Upper lobe of left lung (tissue), 6 donors: ENCODE measurements around the gene RASA3. TPM values are rescaled to one million over a fixed set of nuclear protein-coding genes. Genes with fewer than 3 reads are reported as not detected.
A peak's percentile ranks its signal among the peaks of the same experiment; 100 is the strongest.

ENCODE experiments used
- ATAC-seq, 2 donors: fragments of 200-7000 bp; cut with Tn5 transposase; one replicate each; pipeline ENCODE4 v1.9.1; 2022; ENCODE audit warnings: mild to moderate bottlenecking in 2 of 2, moderate library complexity in 2 of 2; ENCODE audit not compliant: low FRiP score in 2 of 2
- DNase-seq, 2 donors: peaks; one replicate each; pipeline ENCODE4 v3.0.0-alpha.2; 2019 to 2020
- H3K27ac ChIP-seq, 4 donors: fragments of 200-600 bp; sonication (generic); one replicate each; pipeline ENCODE4 v1.5.1; 2016 to 2019
- H3K27me3 ChIP-seq, 4 donors: fragments of 200-600 bp; sonication (generic); one replicate each; pipeline ENCODE4 v1.5.1; 2017 to 2019
- H3K36me3 ChIP-seq, 4 donors: fragments of 200-600 bp; sonication (generic); one replicate each; pipeline ENCODE4 v1.5.1; 2016 to 2019
- H3K4me1 ChIP-seq, 4 donors: fragments of 200-600 bp; sonication (generic); one replicate each; pipeline ENCODE4 v1.5.1; 2018 to 2019
- H3K4me3 ChIP-seq, 4 donors: fragments of 200-600 bp; sonication (generic); one replicate each; pipeline ENCODE4 v1.5.1; 2017 to 2019; ENCODE audit warnings: mild to moderate bottlenecking in 2 of 4, moderate library complexity in 1 of 4
- H3K9me3 ChIP-seq, 4 donors: fragments of 200-600 bp; sonication (generic); one replicate each; pipeline ENCODE4 v1.5.1; 2018 to 2019
- CTCF ChIP-seq, 6 experiments: fragments of 450-650 bp in 4 of 6; fragments of 200-600 bp in 2 of 6; sonication (generic) in 2 of 6; IDR thresholded peaks; one replicate each; pipeline ENCODE4 v1.5.1; 2016 to 2019; ENCODE audit warnings: antibody characterized with exemption in 6 of 6
- EP300 ChIP-seq, 4 donors: sonication (generic); formaldehyde crosslinking; IDR thresholded peaks; one replicate each; pipeline ENCODE4 v1.5.1; 2017; ENCODE audit warnings: antibody characterized with exemption in 4 of 4, control low read depth in 2 of 4
- POLR2A ChIP-seq, 4 donors: fragments of 450-650 bp; IDR thresholded peaks; one replicate each; pipeline ENCODE4 v1.5.1; 2016 to 2017; ENCODE audit warnings: antibody characterized with exemption in 4 of 4, mild to moderate bottlenecking in 2 of 4
- POLR2AphosphoS5 ChIP-seq, 2 donors: sonication (generic); formaldehyde crosslinking; IDR thresholded peaks; one replicate each; pipeline ENCODE4 v1.5.1; 2017; ENCODE audit warnings: antibody characterized with exemption in 2 of 2
- WGBS, 2 donors: methylation state at CpG; one replicate each; pipeline ENCODE4 v1.1.5; 2017 to 2018; 5-methylcytosine and 5-hydroxymethylcytosine counted together
- total RNA-seq, 6 donors: library from RNA; depleted of rRNA in 4 of 6; stranded (reverse); fragments of >200 nt in 4 of 6; gene quantifications; one replicate each; pipeline versions ENCODE4 v1.1.0 to v1.2.1, GENCODE V29; 2016 to 2021
- donor health status: DM: no; HTN: no; CAD: no; lungs with moderate emphysema.
- donor health status: DM: no; HTN: yes; CAD: no; lungs with severe emphysema.

Gene RASA3
- total RNA-seq, 6 donors from 2014 or later: 11.4 to 52.4 (median 18.4) TPM

- WGBS, 2 donors: 44 to 64% methylated on average over 14 to 22 of the region's 22 CpGs
- peak overlapping the region in 3 of 4 donors; percentile 22 to 46 (median 34) for H3K4me3 ChIP-seq
- peak; percentile 80 to 84 for DNase-seq
- TF ChIP-seq EP300 (IDR thresholded peaks at IDR 0.05) (no peak), POLR2A (IDR thresholded peaks at IDR 0.05) (peak in 1 of 4 donors; percentile 58), CTCF (IDR thresholded peaks at IDR 0.05) (no peak), POLR2AphosphoS5 (IDR thresholded peaks at IDR 0.05) (peak; percentile 48 to 60)
- peaks cover 52 to 72% (median 65%) of the 10 kb centered on the region in 4 donors for H3K4me1 ChIP-seq
- peak overlapping the region; percentile 88 to 98 (median 93) for H3K27ac ChIP-seq
- no peaks in the 10 kb centered on the region for H3K9me3 ChIP-seq
- H3K27me3 ChIP-seq: no peaks in the 10 kb centered on the region
- H3K36me3 ChIP-seq: no peaks in the 10 kb centered on the region
- ATAC-seq: peak; percentile 38 to 57
Measured at GRCh38 chr13:114063545-114064449, 68.6 kb downstream of the RASA3 start.

GRCh38 chr13:114062754-114063153 lies 69.7 kb downstream of the RASA3 start:
- H3K27me3 ChIP-seq: no peaks in the 10 kb centered on the region
- ATAC-seq: no peak
- 60 to 68% methylated on average over 16 of the region's 16 CpGs for WGBS, 2 donors
- H3K27ac ChIP-seq: peak overlapping the region; percentile 9 to 98 (median 54)
- no peaks in the 10 kb centered on the region for H3K36me3 ChIP-seq
- peaks cover 50 to 72% (median 66%) of the 10 kb centered on the region in 4 donors for H3K4me1 ChIP-seq
- TF ChIP-seq POLR2AphosphoS5 (IDR thresholded peaks at IDR 0.05) (no peak), CTCF (IDR thresholded peaks at IDR 0.05) (no peak), POLR2A (IDR thresholded peaks at IDR 0.05) (no peak), EP300 (IDR thresholded peaks at IDR 0.05) (no peak)
- H3K4me3 ChIP-seq: no peak overlapping the region
- DNase-seq: peak in 1 of 2 donors; percentile 75
- H3K9me3 ChIP-seq: no peaks in the 10 kb centered on the region

- no peaks in the 10 kb centered on the region for H3K36me3 ChIP-seq
- no peak overlapping the region for H3K4me3 ChIP-seq
- WGBS, 2 donors: 92 to 93% methylated on average over 33 to 34 of the region's 34 CpGs
- H3K4me1 ChIP-seq: peaks cover 54 to 72% (median 66%) of the 10 kb centered on the region in 4 donors
- H3K27ac ChIP-seq: peak overlapping the region; percentile 9 to 98 (median 54)
- TF ChIP-seq POLR2A (IDR thresholded peaks at IDR 0.05): no peak
- TF ChIP-seq EP300 (IDR thresholded peaks at IDR 0.05): no peak
- TF ChIP-seq CTCF (IDR thresholded peaks at IDR 0.05): no peak
- TF ChIP-seq POLR2AphosphoS5 (IDR thresholded peaks at IDR 0.05): no peak
- no peak for DNase-seq
- ATAC-seq: no peak
- no peaks in the 10 kb centered on the region for H3K9me3 ChIP-seq
- H3K27me3 ChIP-seq: no peaks in the 10 kb centered on the region
Measured at GRCh38 chr13:114062341-114062740, 70.1 kb downstream of the RASA3 start.

- Histone ChIP-seq H3K27ac (peak overlapping the region in 1 of 4 donors; percentile 98), H3K4me1 (peaks cover 56 to 72% (median 66%) of the 10 kb centered on the region in 4 donors), H3K4me3 (no peak overlapping the region), H3K9me3 (no peaks in the 10 kb centered on the region), H3K36me3 (no peaks in the 10 kb centered on the region), H3K27me3 (no peaks in the 10 kb centered on the region)
- TF ChIP-seq CTCF (IDR thresholded peaks at IDR 0.05) (no peak), EP300 (IDR thresholded peaks at IDR 0.05) (no peak), POLR2A (IDR thresholded peaks at IDR 0.05) (no peak), POLR2AphosphoS5 (IDR thresholded peaks at IDR 0.05) (no peak)
- DNase-seq (peak in 1 of 2 donors; percentile 50), ATAC-seq (no peak)
- WGBS, 2 donors: 94% methylated on average over 20 of the region's 20 CpGs
Measured at GRCh38 chr13:114061744-114062143, 70.7 kb downstream of the RASA3 start.
